Measurements from ENCODE around the gene NRDC.
A peak's percentile ranks its signal among the peaks of the same experiment; 100 is the strongest.

NRDC gene

DNA sequence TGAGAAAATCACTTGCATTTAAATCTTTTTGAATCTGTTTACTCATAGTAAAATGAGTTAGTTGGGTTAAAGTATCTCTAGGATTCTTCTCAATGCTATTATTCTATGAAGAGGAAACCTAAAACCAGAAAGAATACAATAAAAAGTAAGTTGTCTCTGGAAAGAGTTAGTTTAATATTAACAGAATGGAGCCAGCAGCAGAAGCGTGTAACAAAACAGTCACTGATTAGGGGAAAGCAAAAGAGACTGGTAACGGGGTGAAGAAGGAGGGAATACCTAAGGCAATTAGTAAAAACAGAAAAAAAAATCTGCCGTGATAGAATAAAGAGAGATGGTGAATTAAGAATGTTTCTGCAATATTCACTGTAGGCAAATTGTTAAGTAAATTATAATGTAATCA, 60.0 kb downstream of the NRDC start:
- TF ChIP-seq CTCF (IDR thresholded peaks at IDR 0.05; ENCODE audit: low read depth, low read length) = no peak
- DNase-seq (ENCODE audit: extremely low read depth, low read depth) = no peak

DNA sequence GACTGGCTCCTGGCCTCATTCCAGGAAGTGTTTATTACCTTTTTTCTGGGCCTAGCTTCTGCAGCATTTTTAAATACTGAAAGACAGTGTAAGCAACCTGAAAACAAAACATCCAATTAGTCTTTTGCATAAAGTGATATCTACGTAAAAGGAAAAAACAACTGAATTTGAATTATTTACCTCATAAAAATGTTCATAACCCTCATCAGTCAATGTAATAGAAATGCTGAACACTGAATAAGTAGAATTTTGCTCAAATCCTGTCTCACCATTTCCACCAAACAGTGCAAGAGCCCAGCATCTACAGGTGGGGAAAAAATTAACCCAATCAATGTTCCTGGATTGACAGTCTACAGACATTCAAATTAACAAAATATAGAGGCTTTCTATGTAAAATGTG, 64.0 kb downstream of the NRDC start:
- TF ChIP-seq CTCF (IDR thresholded peaks at IDR 0.05; ENCODE audit: low read depth, low read length) = no peak
- no peak for DNase-seq (ENCODE audit: extremely low read depth, low read depth)

DNA sequence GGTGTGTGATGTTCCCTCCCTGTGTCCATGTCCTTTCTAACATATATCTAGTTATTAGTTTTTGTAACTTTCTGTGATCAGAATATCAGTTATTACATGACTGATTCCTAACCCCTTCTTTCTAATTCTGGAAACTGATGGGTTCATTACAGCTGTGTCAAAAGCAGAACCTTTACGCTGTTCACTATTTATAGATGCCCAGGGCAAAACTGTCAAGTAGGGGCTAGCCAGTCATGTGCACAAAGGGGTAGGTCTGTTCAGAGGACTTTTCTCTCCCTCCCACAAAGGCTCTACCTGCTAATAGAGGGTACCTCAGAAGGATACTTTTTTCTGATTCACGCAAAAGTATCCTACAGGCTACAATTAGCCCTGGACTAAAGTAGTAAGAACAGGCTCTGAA, 79.2 kb downstream of the NRDC start:
- no peak for DNase-seq (ENCODE audit: extremely low read depth, low read depth)

DNA sequence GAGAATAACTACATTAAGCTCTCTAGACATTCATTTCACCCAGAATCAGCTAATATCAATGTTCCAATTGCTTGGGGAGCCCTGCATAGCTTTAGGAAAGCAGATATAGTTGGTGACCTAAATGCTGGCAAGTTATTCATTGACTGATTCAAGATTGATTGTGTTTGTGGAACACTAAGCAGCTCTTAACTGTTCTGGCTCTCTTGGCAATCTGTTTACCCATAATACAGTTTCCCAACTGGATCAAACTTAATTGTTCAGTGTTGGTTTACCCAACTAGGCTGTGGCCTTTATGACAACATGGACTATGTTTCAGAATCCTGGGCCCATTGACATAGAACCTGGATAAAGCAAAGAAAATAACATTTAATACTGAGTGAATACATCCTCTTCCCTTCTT, 83.7 kb downstream of the NRDC start:
- no peak for TF ChIP-seq CTCF (IDR thresholded peaks at IDR 0.05; ENCODE audit: low read depth, low read length)
- DNase-seq (ENCODE audit: extremely low read depth, low read depth) = no peak

More for the DNA sequence above, 79.2 kb downstream of the NRDC start:
- TF ChIP-seq CTCF (IDR thresholded peaks at IDR 0.05; ENCODE audit: low read depth, low read length) = no peak

- no peak for DNase-seq (ENCODE audit: extremely low read depth, low read depth)
- TF ChIP-seq CTCF (IDR thresholded peaks at IDR 0.05; ENCODE audit: low read depth, low read length) = no peak
These were observed 84.3 kb downstream of the NRDC start for GRCh38 chr1:51794260-51794659.

DNA sequence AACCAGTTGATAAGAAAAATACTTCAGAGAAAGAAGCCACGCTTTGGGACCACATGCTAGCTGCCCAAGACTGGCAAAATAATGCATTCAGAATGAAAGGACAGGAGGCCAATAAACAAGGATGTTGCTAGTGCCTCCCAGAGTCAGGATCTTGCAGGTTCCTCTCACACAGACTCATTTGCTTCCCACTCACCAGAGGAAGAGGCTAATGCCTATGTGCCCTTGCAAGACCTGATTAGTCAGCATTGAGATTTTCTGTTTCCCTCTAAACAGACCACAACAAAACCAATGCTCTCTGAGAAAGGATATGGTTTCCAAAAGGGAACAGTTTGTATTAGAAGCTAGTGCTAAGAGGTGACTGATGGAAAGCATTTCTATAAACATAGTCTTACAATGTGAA, 85.7 kb downstream of the NRDC start:
- peak; percentile 14 for DNase-seq (ENCODE audit: extremely low read depth, low read depth)
- TF ChIP-seq CTCF (IDR thresholded peaks at IDR 0.05; ENCODE audit: low read depth, low read length) = no peak

GRCh38 chr1:51791888-51792287, 86.6 kb downstream of the NRDC start:
- DNase-seq (ENCODE audit: extremely low read depth, low read depth) = no peak
- no peak for TF ChIP-seq CTCF (IDR thresholded peaks at IDR 0.05; ENCODE audit: low read depth, low read length)

Data from AG09319 (cell line).